ENCODE measurements around the gene MRPL51. TPM values are rescaled to one million over a fixed set of nuclear protein-coding genes. Genes with fewer than 3 reads are reported as not detected.

MRPL51 gene
- total and polyA plus RNA-seq, 2 donors from 2014 or later, result 132 to 268 TPM

- Histone ChIP-seq H3K4me3 (ENCODE audit: low read length in 3 of 3) (no peak overlapping the region), H3K36me3 (ENCODE audit: control insufficient read depth in 2 of 3, insufficient read depth in 3 of 3, low read length in 3 of 3) (peaks cover 10 to 46% (median 39%) of the 10 kb centered on the region in 3 donors), H3K9me3 (ENCODE audit: control insufficient read depth in 2 of 3, insufficient read depth in 1 of 3, low read length in 3 of 3) (no peaks in the 10 kb centered on the region), H3K27me3 (ENCODE audit: control insufficient read depth, insufficient read depth, low read length) (no peaks in the 10 kb centered on the region), H3K9ac (ENCODE audit: low read length in 3 of 3) (no peak overlapping the region), H3K27ac (ENCODE audit: low read depth in 2 of 2, low read length in 2 of 2) (no peak overlapping the region), H3K4me1 (ENCODE audit: control insufficient read depth in 2 of 3, insufficient read depth in 2 of 3, low read depth in 1 of 3, low read length in 3 of 3) (peaks cover 0 to 8% (median 4%) of the 10 kb centered on the region in 3 donors)
- no peak for TF ChIP-seq CTCF (IDR thresholded peaks at IDR 0.05; ENCODE audit: borderline replicate concordance, extremely low read depth, insufficient read depth)
- no peak for FAIRE-seq
- intact Hi-C loops (cut with DNase I), result no loop called here
- no peak for DNase-seq
Measured at GRCh38 chr12:6527711-6528110, 34.6 kb upstream of the MRPL51 start.

GRCh38 chr12:6526766-6527525, 33.9 kb upstream of the MRPL51 start:
- H3K9me3 ChIP-seq (ENCODE audit: control insufficient read depth in 2 of 3, insufficient read depth in 1 of 3, low read length in 3 of 3), result no peaks in the 10 kb centered on the region
- H3K36me3 ChIP-seq (ENCODE audit: control insufficient read depth in 2 of 3, insufficient read depth in 3 of 3, low read length in 3 of 3), result peaks cover 10 to 50% (median 42%) of the 10 kb centered on the region in 3 donors
- intact Hi-C loops (cut with DNase I), result no loop called here
- no peak overlapping the region for H3K9ac ChIP-seq (ENCODE audit: low read length in 3 of 3)
- H3K27me3 ChIP-seq (ENCODE audit: control insufficient read depth, insufficient read depth, low read length), result no peaks in the 10 kb centered on the region
- no peak overlapping the region for H3K27ac ChIP-seq (ENCODE audit: low read depth in 2 of 2, low read length in 2 of 2)
- no peak for TF ChIP-seq CTCF (IDR thresholded peaks at IDR 0.05; ENCODE audit: borderline replicate concordance, extremely low read depth, insufficient read depth)
- FAIRE-seq (no peak), DNase-seq (no peak)
- H3K4me3 ChIP-seq (ENCODE audit: low read length in 3 of 3), result no peak overlapping the region
- peaks cover 0 to under 1% (median 0%) of the 10 kb centered on the region in 3 donors for H3K4me1 ChIP-seq (ENCODE audit: control insufficient read depth in 2 of 3, insufficient read depth in 2 of 3, low read depth in 1 of 3, low read length in 3 of 3)

- no peak for TF ChIP-seq CTCF (IDR thresholded peaks at IDR 0.05; ENCODE audit: borderline replicate concordance, extremely low read depth, insufficient read depth)
- FAIRE-seq (no peak), DNase-seq (no peak)
- H3K36me3 ChIP-seq (ENCODE audit: control insufficient read depth in 2 of 3, insufficient read depth in 3 of 3, low read length in 3 of 3), result peaks cover 10 to 56% (median 42%) of the 10 kb centered on the region in 3 donors
- no peak overlapping the region for H3K4me3 ChIP-seq (ENCODE audit: low read length in 3 of 3)
- no peak overlapping the region for H3K9ac ChIP-seq (ENCODE audit: low read length in 3 of 3)
- no peaks in the 10 kb centered on the region for H3K27me3 ChIP-seq (ENCODE audit: control insufficient read depth, insufficient read depth, low read length)
- intact Hi-C loops (cut with DNase I), result no loop called here
- no peaks in the 10 kb centered on the region for H3K4me1 ChIP-seq (ENCODE audit: control insufficient read depth in 2 of 3, insufficient read depth in 2 of 3, low read depth in 1 of 3, low read length in 3 of 3)
- H3K9me3 ChIP-seq (ENCODE audit: control insufficient read depth in 2 of 3, insufficient read depth in 1 of 3, low read length in 3 of 3), result no peaks in the 10 kb centered on the region
- no peak overlapping the region for H3K27ac ChIP-seq (ENCODE audit: low read depth in 2 of 2, low read length in 2 of 2)
Measured at GRCh38 chr12:6526201-6526600, 33.1 kb upstream of the MRPL51 start.
